ENCODE results near the gene HNRNPUL1.

Gene HNRNPUL1

GRCh38 chr19:41355035-41355434 is 90.9 kb downstream of the HNRNPUL1 start:
- TF ChIP-seq CTCF (conservative IDR thresholded peaks at IDR 0.05; ENCODE audit: low read depth, low read length) = no peak
- H3K4me3 ChIP-seq (ENCODE audit: low read length) = no peak overlapping the region
- no peak for DNase-seq (ENCODE audit: low read depth)

GRCh38 chr19:41355802-41356201 is 91.6 kb downstream of the HNRNPUL1 start:
- H3K4me3 ChIP-seq (ENCODE audit: low read length) = no peak overlapping the region
- TF ChIP-seq CTCF (conservative IDR thresholded peaks at IDR 0.05; ENCODE audit: low read depth, low read length) = no peak

GRCh38 chr19:41356984-41357739 is 93.0 kb downstream of the HNRNPUL1 start:
- H3K4me3 ChIP-seq (ENCODE audit: low read length) = no peak overlapping the region
- TF ChIP-seq CTCF (conservative IDR thresholded peaks at IDR 0.05; ENCODE audit: low read depth, low read length) = no peak
- DNase-seq (ENCODE audit: low read depth) = no peak

More at GRCh38 chr19:41355802-41356201, 91.6 kb downstream of the HNRNPUL1 start:
- no peak for DNase-seq (ENCODE audit: low read depth)

Measured in retinal pigment epithelial cell (primary cell).